ENCODE measurements around the gene DGUOK.

GRCh38 chr2:73961274-73961673 lies 34.6 kb downstream of the DGUOK start:
- TF ChIP-seq POLR2A (IDR thresholded peaks at IDR 0.05; ENCODE audit: low read depth, low read length) (no peak), CTCF (conservative IDR thresholded peaks at IDR 0.05; ENCODE audit: low read depth, low read length) (no peak), RAD21 (IDR thresholded peaks at IDR 0.05; ENCODE audit: low read length) (no peak), RFX5 (IDR thresholded peaks at IDR 0.05; ENCODE audit: low read depth, low read length) (no peak), USF2 (IDR thresholded peaks at IDR 0.05; ENCODE audit: low read depth, low read length) (no peak), RCOR1 (IDR thresholded peaks at IDR 0.05; ENCODE audit: insufficient replicate concordance, low read length) (no peak), ELK1 (IDR thresholded peaks at IDR 0.05; ENCODE audit: borderline replicate concordance, low read depth, low read length) (no peak), CHD1 (IDR thresholded peaks at IDR 0.05; ENCODE audit: low read depth, low read length) (no peak), BHLHE40 (IDR thresholded peaks at IDR 0.05; ENCODE audit: low read depth, low read length) (no peak)

Measured in IMR-90 (cell line).